Body of pancreas (tissue), 4 donors: ENCODE results near the gene PRR36.

Experiments used
- CTCF ChIP-seq, 7 experiments: fragments of 450-650 bp in 4 of 7; fragments of 200-600 bp in 3 of 7; sonication (generic) in 3 of 7; IDR thresholded peaks; one replicate each; pipeline ENCODE4 v1.5.1; 2016 to 2019; ENCODE audit warnings: antibody characterized with exemption in 7 of 7
- POLR2A ChIP-seq, 3 donors: fragments of 450-650 bp; IDR thresholded peaks; one replicate each; pipeline ENCODE4 v1.6.1; 2016; ENCODE audit warnings: antibody characterized with exemption in 3 of 3, mild to moderate bottlenecking in 2 of 3

GRCh38 chr19:7863157-7863970 is 10.8 kb downstream of the PRR36 start:
- TF ChIP-seq POLR2A (IDR thresholded peaks at IDR 0.05): no peak
- no peak for TF ChIP-seq CTCF (IDR thresholded peaks at IDR 0.05)
